HG02943 (cell line): ENCODE results near the gene CDH19.
"Not testable (repeated sequence)": the region's sequence is repeated elsewhere in the genome, so short reads cannot be mapped to it uniquely, and the experiment has no call there.

ENCODE experiments used
- ATAC-seq: cut with Tn5 transposase; IDR thresholded peaks from one replicate; pipeline ENCODE4 v1.9.1; 2021; ENCODE audit warnings: mild to moderate bottlenecking, low read depth, moderate library complexity; ENCODE audit not compliant: unreplicated experiment

CDH19 gene

DNA sequence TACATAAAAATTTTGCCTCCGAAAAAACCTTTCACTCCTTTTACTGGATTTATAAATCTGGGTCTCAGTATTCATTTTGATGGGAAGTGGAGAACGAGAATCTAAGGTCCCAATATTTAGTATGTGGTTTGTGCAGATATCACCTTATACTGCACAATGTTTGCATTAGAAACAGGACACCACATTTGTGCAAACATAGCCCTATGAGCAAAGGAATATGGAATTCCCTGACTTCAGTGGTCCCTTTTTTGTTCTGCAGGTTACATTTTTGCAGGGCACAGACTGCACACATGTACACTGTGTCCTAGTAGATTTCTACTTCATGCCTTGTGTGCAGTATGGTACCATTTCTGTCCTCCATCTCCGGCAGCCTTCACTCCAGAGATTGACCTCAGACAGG, 130.0 kb downstream of the CDH19 start:
- ATAC-seq, result no peak

- not testable (repeated sequence) for ATAC-seq
Measured at GRCh38 chr18:66466184-66466583, 137.7 kb downstream of the CDH19 start.

DNA sequence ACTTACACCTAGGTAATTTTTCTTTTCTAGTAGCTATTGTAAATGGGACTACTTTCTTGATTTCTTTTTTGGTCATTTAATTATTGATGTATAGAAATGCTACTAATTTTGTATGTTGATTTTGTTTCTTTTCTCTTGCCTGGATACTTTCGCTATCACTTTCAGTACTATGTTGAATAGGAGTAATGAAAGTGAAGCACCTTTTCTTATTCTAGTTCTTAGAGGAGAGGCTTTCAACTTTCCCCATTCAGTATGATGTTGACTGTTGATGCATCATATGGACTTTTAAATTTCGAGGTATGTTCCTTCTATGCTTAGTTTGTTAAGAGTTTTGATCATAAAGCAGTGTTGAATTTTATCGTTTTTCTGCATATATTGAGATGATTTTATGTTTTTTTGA, 142.5 kb downstream of the CDH19 start:
- ATAC-seq, result no peak

GRCh38 chr18:66457245-66457644, 146.6 kb downstream of the CDH19 start:
- ATAC-seq, result no peak
